ENCODE measurements around the gene MOSPD3. TPM values are rescaled to one million over a fixed set of nuclear protein-coding genes. Genes with fewer than 3 reads are reported as not detected.
A peak's percentile ranks its signal among the peaks of the same experiment; 100 is the strongest.

The MOSPD3 gene
- total and polyA plus RNA-seq, 4 donors = 8.9 to 54.7 (median 33.2) TPM

DNA sequence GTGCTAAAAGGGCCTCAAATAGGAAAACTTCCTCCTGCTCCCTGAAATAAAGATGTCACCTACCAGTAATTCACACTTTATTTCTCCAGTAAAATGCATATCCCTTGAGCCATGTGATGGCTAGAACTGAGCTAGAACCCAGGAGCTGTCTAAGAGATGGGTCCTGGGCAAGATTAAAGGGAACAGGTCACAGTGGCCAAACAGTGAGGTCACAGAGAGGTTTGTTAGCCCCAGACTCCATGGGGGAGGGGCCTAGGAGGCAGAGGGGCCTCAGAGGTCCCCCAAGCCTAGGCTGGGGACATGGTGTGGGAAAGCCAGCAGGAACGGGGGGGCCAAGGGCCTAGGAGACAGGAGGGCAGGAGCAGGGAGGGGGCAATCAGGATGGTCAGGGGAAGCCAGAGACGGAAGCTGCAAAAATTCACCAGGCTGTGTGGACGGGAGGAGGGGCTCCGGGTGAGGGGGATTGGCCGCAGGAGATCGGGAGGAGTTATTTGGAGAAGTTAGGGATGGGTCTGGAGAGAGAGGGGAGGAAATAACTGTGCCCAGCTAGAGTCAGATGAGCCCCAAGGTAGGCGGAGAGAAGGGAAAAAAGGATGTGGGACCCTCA, 22.9 kb upstream of the MOSPD3 start:
- no peaks in the 10 kb centered on the region for H3K36me3 ChIP-seq (ENCODE audit: control insufficient read depth, insufficient read depth, low read length)
- no peak for DNase-seq (ENCODE audit: low read depth in 4 of 6, low spot score in 6 of 6)
- WGBS (ENCODE audit: insufficient coverage) = 31% methylated on average over 7 of the region's 7 CpGs
- peaks cover 27% of the 10 kb centered on the region for H3K4me1 ChIP-seq (ENCODE audit: control insufficient read depth, insufficient read depth, low read length)
- no peaks in the 10 kb centered on the region for H3K9me3 ChIP-seq (ENCODE audit: control insufficient read depth, insufficient read depth, low read length)
- H3K27ac ChIP-seq (ENCODE audit: low read depth, low read length) = peak overlapping the region; percentile 71
- H3K27me3 ChIP-seq (ENCODE audit: control insufficient read depth, insufficient read depth, low read length) = no peaks in the 10 kb centered on the region
- H3K4me3 ChIP-seq (ENCODE audit: low read depth, low read length) = peak overlapping the region; percentile 37

- peak overlapping the region; percentile 37 for H3K4me3 ChIP-seq (ENCODE audit: low read depth, low read length)
- no peaks in the 10 kb centered on the region for H3K36me3 ChIP-seq (ENCODE audit: control insufficient read depth, insufficient read depth, low read length)
- H3K27ac ChIP-seq (ENCODE audit: low read depth, low read length) = peak overlapping the region; percentile 71
- no peaks in the 10 kb centered on the region for H3K27me3 ChIP-seq (ENCODE audit: control insufficient read depth, insufficient read depth, low read length)
- no peaks in the 10 kb centered on the region for H3K9me3 ChIP-seq (ENCODE audit: control insufficient read depth, insufficient read depth, low read length)
- DNase-seq (ENCODE audit: low read depth in 4 of 6, low spot score in 6 of 6) = no peak
- 53% methylated on average over 17 of the region's 20 CpGs for WGBS (ENCODE audit: insufficient coverage)
- peaks cover 19% of the 10 kb centered on the region for H3K4me1 ChIP-seq (ENCODE audit: control insufficient read depth, insufficient read depth, low read length)
Observed at GRCh38 chr7:100590077-100590737, 22.1 kb upstream of the MOSPD3 start.

- H3K27ac ChIP-seq (ENCODE audit: low read depth, low read length) = no peak overlapping the region
- WGBS (ENCODE audit: insufficient coverage) = 93% methylated on average over 16 of the region's 17 CpGs
Observed at GRCh38 chr7:100591596-100591995, 20.7 kb upstream of the MOSPD3 start.

GRCh38 chr7:100595188-100595587, 17.2 kb upstream of the MOSPD3 start:
- H3K27ac ChIP-seq (ENCODE audit: low read depth, low read length) = no peak overlapping the region
- H3K27me3 ChIP-seq (ENCODE audit: control insufficient read depth, insufficient read depth, low read length) = no peaks in the 10 kb centered on the region
- no peaks in the 10 kb centered on the region for H3K36me3 ChIP-seq (ENCODE audit: control insufficient read depth, insufficient read depth, low read length)
- no peak for DNase-seq (ENCODE audit: low read depth in 4 of 6, low spot score in 6 of 6)
- H3K4me3 ChIP-seq (ENCODE audit: low read depth, low read length) = no peak overlapping the region
- H3K9me3 ChIP-seq (ENCODE audit: control insufficient read depth, insufficient read depth, low read length) = no peaks in the 10 kb centered on the region
- whole genome bisulfite sequencing (ENCODE audit: insufficient coverage) = 95% methylated on average over 4 of the region's 7 CpGs
- H3K4me1 ChIP-seq (ENCODE audit: control insufficient read depth, insufficient read depth, low read length) = peaks cover under 1% of the 10 kb centered on the region

More at GRCh38 chr7:100591596-100591995, 20.7 kb upstream of the MOSPD3 start:
- peaks cover 15% of the 10 kb centered on the region for H3K4me1 ChIP-seq (ENCODE audit: control insufficient read depth, insufficient read depth, low read length)
- H3K4me3 ChIP-seq (ENCODE audit: low read depth, low read length) = no peak overlapping the region
- DNase-seq (ENCODE audit: low read depth in 4 of 6, low spot score in 6 of 6) = no peak
- no peaks in the 10 kb centered on the region for H3K27me3 ChIP-seq (ENCODE audit: control insufficient read depth, insufficient read depth, low read length)
- no peaks in the 10 kb centered on the region for H3K9me3 ChIP-seq (ENCODE audit: control insufficient read depth, insufficient read depth, low read length)
- no peaks in the 10 kb centered on the region for H3K36me3 ChIP-seq (ENCODE audit: control insufficient read depth, insufficient read depth, low read length)

GRCh38 chr7:100598425-100598824, 13.9 kb upstream of the MOSPD3 start:
- no peaks in the 10 kb centered on the region for H3K9me3 ChIP-seq (ENCODE audit: control insufficient read depth, insufficient read depth, low read length)
- no peak for DNase-seq (ENCODE audit: low read depth in 4 of 6, low spot score in 6 of 6)
- H3K27ac ChIP-seq (ENCODE audit: low read depth, low read length) = no peak overlapping the region
- 94% methylated on average over 1 of the region's 4 CpGs for WGBS (ENCODE audit: insufficient coverage)
- no peak overlapping the region for H3K4me3 ChIP-seq (ENCODE audit: low read depth, low read length)
- peaks cover 4% of the 10 kb centered on the region for H3K36me3 ChIP-seq (ENCODE audit: control insufficient read depth, insufficient read depth, low read length)
- no peaks in the 10 kb centered on the region for H3K27me3 ChIP-seq (ENCODE audit: control insufficient read depth, insufficient read depth, low read length)
- H3K4me1 ChIP-seq (ENCODE audit: control insufficient read depth, insufficient read depth, low read length) = peaks cover 14% of the 10 kb centered on the region

DNA sequence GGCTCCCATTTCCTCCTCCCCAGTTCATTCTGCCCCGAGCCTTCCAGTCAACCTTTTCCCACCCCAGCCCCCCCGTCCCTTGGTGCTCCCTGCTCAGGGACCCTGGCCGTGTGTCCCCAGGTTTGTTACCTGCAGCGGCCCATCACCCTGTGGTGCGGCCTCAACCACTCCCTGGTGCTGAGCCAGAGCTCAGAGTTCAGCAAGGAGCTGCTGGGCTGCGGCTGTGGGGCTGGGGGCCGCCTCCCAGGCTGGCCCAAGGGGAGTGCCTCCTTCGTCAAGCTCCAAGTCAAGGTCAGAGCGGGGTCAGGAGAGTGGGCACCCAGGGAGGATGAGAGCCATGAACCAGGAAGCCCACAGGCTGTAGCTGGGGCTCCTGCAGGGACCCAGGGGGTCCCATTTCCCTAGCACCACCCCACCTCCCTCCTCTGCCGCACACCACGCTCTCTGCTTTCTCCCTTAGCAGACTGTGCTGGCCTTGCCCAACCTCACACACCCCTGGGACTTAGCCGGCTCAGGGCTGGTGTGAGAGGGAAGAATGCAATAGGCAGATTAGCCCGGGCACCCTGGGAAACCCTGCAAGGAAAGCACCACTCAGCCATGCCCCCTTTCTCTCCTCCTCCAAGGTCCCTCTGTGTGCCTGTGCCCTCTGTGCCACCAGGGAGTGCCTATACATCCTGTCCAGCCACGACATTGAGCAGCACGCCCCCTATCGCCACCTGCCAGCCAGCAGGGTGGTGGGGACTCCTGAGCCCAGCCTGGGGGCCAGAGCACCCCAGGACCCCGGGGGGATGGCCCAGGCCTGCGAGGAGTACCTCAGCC, 12.2 kb upstream of the MOSPD3 start:
- DNase-seq (ENCODE audit: low read depth in 4 of 6, low spot score in 6 of 6) = no peak
- no peak overlapping the region for H3K4me3 ChIP-seq (ENCODE audit: low read depth, low read length)
- H3K27me3 ChIP-seq (ENCODE audit: control insufficient read depth, insufficient read depth, low read length) = peaks cover 6% of the 10 kb centered on the region
- H3K36me3 ChIP-seq (ENCODE audit: control insufficient read depth, insufficient read depth, low read length) = peaks cover 4% of the 10 kb centered on the region
- H3K4me1 ChIP-seq (ENCODE audit: control insufficient read depth, insufficient read depth, low read length) = peaks cover 29% of the 10 kb centered on the region
- WGBS (ENCODE audit: insufficient coverage) = 75% methylated on average over 15 of the region's 18 CpGs
- no peaks in the 10 kb centered on the region for H3K9me3 ChIP-seq (ENCODE audit: control insufficient read depth, insufficient read depth, low read length)
- H3K27ac ChIP-seq (ENCODE audit: low read depth, low read length) = no peak overlapping the region

GRCh38 chr7:100600730-100601038, 11.7 kb upstream of the MOSPD3 start:
- H3K36me3 ChIP-seq (ENCODE audit: control insufficient read depth, insufficient read depth, low read length) = peaks cover 4% of the 10 kb centered on the region
- no peaks in the 10 kb centered on the region for H3K9me3 ChIP-seq (ENCODE audit: control insufficient read depth, insufficient read depth, low read length)
- H3K4me1 ChIP-seq (ENCODE audit: control insufficient read depth, insufficient read depth, low read length) = peaks cover 35% of the 10 kb centered on the region
- no peak for DNase-seq (ENCODE audit: low read depth in 4 of 6, low spot score in 6 of 6)
- H3K27ac ChIP-seq (ENCODE audit: low read depth, low read length) = no peak overlapping the region
- peaks cover 10% of the 10 kb centered on the region for H3K27me3 ChIP-seq (ENCODE audit: control insufficient read depth, insufficient read depth, low read length)
- no peak overlapping the region for H3K4me3 ChIP-seq (ENCODE audit: low read depth, low read length)
- WGBS (ENCODE audit: insufficient coverage) = 86% methylated on average over 3 of the region's 9 CpGs

DNA sequence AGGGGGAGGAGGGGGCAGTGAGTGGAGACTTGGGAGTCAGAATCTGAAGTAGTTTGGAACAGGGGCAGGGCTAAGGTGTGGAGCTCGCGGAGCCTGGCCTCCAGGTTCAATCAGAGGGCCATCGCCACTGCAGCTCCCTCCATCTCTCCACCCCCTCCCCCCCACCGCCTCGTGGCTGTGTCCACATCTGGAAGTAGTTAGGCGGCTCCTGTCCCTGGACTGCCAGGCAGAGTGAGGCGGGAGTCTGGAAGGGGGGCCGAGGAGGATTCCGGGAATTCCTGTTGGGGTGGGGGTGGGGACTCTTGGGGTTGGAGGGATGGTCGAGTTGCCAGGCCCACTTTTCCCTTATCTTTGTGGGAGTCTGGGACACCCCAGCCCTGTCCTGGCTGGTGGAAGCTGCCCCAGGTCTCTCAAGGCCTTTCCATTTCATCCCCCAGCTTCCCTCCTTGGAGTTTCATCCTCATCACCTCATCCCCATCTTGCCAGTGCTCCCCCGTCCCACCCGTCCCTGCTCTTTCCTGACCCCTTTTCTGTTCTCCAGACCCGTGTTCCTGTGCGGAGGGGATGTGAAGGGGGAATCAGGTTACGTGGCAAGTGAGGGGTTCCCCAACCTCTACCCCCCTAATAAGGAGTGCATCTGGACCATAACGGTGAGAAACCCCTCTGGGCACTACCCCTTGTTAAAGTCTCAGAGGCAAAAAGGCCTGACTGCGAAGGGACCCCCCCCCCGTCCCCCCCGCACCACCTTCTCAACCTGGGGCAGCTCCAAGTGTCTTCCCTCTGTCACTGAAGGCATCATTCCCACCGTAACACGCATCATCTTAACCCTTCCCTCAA, 9.2 kb upstream of the MOSPD3 start:
- Histone ChIP-seq H3K4me1 (ENCODE audit: control insufficient read depth, insufficient read depth, low read length) (peaks cover 41% of the 10 kb centered on the region), H3K27ac (ENCODE audit: low read depth, low read length) (peak overlapping the region; percentile 71)

GRCh38 chr7:100603726-100604027, 8.7 kb upstream of the MOSPD3 start:
- Histone ChIP-seq H3K4me3 (ENCODE audit: low read depth, low read length) (peak overlapping the region; percentile 66), H3K27ac (ENCODE audit: low read depth, low read length) (peak overlapping the region; percentile 71), H3K36me3 (ENCODE audit: control insufficient read depth, insufficient read depth, low read length) (peaks cover 10% of the 10 kb centered on the region), H3K9me3 (ENCODE audit: control insufficient read depth, insufficient read depth, low read length) (no peaks in the 10 kb centered on the region), H3K4me1 (ENCODE audit: control insufficient read depth, insufficient read depth, low read length) (peaks cover 41% of the 10 kb centered on the region), H3K27me3 (ENCODE audit: control insufficient read depth, insufficient read depth, low read length) (peaks cover 12% of the 10 kb centered on the region)
- DNase-seq (ENCODE audit: low read depth in 4 of 6, low spot score in 6 of 6) = peak in 1 of 6 donors; percentile 51
- 7% methylated on average over 10 of the region's 10 CpGs for WGBS (ENCODE audit: insufficient coverage)

More for the DNA sequence above, 9.2 kb upstream of the MOSPD3 start:
- H3K36me3 ChIP-seq (ENCODE audit: control insufficient read depth, insufficient read depth, low read length) = peaks cover 8% of the 10 kb centered on the region
- H3K9me3 ChIP-seq (ENCODE audit: control insufficient read depth, insufficient read depth, low read length) = no peaks in the 10 kb centered on the region
- peaks cover 12% of the 10 kb centered on the region for H3K27me3 ChIP-seq (ENCODE audit: control insufficient read depth, insufficient read depth, low read length)
- H3K4me3 ChIP-seq (ENCODE audit: low read depth, low read length) = peak overlapping the region; percentile 66
- 16% methylated on average over 7 of the region's 21 CpGs for WGBS (ENCODE audit: insufficient coverage)
- DNase-seq (ENCODE audit: low read depth in 4 of 6, low spot score in 6 of 6) = peak in 1 of 6 donors; percentile 71
